ENCODE results near the gene CRTC1.

Gene CRTC1

DNA sequence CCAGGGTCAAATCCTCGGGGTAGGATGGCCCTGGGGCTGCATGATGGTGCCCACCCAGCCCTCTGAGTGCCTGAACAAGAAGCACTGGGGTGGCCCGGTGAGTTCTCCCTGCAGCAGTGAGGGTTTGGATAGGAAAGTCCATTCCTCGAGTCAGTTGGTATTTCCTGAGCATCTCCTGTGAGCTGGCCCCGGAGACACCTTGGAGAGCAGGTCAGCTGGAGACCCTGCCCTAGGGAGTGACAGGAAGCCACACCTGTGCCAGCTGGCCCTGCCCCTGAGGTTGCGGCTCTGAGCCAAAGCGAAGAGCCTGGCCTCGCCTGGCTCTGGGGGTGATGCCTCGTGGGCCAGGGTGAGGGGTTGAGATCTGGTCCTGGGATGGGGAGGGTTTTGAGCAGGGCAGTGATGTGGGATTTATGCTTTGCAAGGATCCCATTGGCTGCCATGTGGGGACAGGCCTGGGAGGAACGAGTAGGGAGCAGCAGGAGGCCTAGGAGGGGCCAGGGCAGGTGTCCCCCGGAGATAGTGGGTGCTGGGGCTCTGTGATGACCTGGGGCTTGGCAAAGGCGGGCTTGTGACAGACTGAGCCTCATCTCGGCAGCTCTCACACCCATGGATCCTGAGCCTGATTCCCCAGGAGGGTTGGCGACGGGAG is 16.0 kb downstream of the CRTC1 start:
- in situ Hi-C loops (cut with MboI; ENCODE audit: low sequenced_read_pairs) = no loop called here

- in situ Hi-C loops (cut with MboI; ENCODE audit: low sequenced_read_pairs) = no loop called here
Observed at GRCh38 chr19:18700501-18701249, 17.2 kb downstream of the CRTC1 start.

DNA sequence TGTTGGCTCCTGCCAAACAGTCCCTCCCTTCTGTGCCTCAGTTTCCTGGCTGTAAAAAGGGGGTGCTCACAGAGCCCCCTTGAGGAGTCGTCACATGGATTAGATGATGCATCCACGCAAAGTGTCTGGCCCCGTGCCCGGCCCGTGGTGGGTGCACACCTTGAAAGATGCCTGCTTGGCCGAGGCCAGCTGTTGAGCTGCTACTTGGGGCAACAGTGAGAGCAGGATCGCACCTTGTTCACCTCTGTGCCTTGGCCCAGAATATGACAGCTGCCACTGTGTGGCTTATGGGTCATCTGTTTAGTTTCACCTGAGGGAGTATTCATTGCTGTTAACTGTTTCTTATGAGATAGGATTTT is 17.7 kb downstream of the CRTC1 start:
- in situ Hi-C loops (cut with MboI; ENCODE audit: low sequenced_read_pairs) = no loop called here

- in situ Hi-C loops (cut with MboI; ENCODE audit: low sequenced_read_pairs) = no loop called here
Observed at GRCh38 chr19:18704054-18704453, 20.6 kb downstream of the CRTC1 start.

GRCh38 chr19:18704971-18705370 is 21.5 kb downstream of the CRTC1 start:
- in situ Hi-C loops (cut with MboI; ENCODE audit: low sequenced_read_pairs) = no loop called here

GRCh38 chr19:18708452-18709231 is 25.2 kb downstream of the CRTC1 start:
- in situ Hi-C loops (cut with MboI; ENCODE audit: low sequenced_read_pairs) = no loop called here

DNA sequence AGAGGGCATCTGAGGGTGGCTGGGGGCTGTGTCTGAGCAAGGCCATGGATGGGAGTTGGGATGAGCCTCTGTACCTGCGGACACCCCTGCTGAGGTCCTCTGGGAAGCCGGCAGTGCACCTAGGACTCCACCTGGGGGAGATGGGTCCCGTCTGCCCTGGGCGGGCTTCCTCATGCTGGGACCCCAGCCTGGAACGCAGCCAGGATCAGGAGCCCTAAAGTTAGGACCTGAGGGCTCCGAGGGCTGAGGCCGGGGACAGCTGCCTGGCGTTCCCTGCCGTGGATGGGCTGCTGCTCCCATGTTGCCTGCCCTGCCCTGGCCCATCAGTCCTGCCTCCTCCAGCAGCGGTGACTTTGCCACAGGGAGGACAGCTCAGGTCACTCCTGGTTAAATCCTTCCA is 26.1 kb downstream of the CRTC1 start:
- in situ Hi-C loops (cut with MboI; ENCODE audit: low sequenced_read_pairs) = no loop called here

DNA sequence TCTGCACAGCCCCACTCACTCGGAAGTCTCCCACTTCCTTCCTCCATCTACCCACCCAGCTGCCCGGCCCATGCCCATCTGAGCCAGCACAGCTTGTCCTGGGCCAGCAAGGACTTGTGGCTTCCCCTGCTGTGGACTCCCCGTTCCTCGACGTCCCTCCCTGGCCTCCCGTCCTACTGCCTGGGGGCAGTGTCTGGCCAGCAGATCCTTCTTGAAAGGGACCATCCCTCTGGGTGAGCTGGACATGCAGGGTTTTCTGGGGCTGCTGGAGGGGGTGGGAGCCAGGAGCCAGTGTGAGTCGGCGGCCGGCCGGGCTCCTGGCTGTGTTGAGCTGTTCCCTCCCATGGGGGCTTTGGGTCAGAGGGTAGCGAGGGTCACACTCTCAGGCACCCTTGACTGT is 26.7 kb downstream of the CRTC1 start:
- in situ Hi-C loops (cut with MboI; ENCODE audit: low sequenced_read_pairs) = no loop called here

DNA sequence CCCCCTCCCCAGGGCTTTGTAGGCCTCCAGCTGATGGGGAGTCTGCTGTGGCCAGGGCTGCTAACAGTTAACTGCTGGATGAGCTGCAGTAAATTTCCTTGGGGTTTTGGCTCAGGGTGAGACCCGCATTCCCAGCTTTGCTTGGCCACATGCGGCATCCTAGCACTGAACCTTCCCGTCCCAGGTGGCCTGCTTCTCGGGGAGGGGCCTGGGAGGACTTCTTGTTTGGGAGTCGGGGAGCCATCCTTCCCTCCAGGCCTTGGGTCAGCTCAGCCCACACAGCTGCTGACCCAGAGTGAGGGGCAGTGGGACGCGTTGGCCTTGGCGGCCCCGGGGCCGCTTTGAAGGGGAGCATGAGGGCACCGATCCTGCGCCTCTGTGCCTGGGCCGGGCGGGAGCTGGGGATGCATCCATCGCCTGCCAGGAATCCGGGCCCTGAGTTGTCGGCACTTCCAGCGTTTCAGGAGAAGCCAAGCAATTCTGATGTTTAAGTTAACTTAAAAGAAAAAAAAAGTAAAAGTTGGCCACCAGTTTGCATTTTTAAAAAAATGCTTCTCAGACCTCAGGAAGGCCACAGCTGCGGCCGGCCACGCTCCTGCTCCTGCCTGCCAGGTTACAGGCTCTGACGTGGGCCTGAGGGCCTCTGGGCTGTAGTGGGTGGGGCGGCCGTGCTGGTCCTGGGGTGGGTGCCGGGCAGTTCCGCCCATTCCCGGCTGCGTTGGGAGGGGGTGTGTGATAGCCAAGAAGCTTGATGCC is 27.7 kb downstream of the CRTC1 start:
- in situ Hi-C loops (cut with MboI; ENCODE audit: low sequenced_read_pairs) = no loop called here

- in situ Hi-C loops (cut with MboI; ENCODE audit: low sequenced_read_pairs) = no loop called here
Observed at GRCh38 chr19:18711893-18712292, 28.4 kb downstream of the CRTC1 start.

DNA sequence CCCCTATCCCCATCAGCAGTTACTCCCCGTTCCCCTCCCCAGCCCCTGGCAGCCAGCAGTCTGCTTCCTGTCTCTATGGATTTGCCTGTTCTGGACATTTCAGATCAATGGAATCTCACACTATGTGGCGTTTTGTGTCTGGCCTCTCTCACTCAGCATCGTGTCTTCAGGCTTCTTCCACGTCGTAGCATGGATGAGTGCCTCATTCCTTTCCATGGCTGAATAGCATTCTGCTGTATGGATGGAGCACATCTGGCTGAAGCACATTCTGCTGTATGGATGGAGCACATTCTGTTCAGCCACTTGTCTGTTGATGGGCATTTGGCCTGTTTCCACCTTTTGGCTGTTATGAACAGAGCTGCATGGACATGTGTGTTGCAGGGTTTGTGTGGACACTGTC is 29.5 kb downstream of the CRTC1 start:
- in situ Hi-C loops (cut with MboI; ENCODE audit: low sequenced_read_pairs) = no loop called here

DNA sequence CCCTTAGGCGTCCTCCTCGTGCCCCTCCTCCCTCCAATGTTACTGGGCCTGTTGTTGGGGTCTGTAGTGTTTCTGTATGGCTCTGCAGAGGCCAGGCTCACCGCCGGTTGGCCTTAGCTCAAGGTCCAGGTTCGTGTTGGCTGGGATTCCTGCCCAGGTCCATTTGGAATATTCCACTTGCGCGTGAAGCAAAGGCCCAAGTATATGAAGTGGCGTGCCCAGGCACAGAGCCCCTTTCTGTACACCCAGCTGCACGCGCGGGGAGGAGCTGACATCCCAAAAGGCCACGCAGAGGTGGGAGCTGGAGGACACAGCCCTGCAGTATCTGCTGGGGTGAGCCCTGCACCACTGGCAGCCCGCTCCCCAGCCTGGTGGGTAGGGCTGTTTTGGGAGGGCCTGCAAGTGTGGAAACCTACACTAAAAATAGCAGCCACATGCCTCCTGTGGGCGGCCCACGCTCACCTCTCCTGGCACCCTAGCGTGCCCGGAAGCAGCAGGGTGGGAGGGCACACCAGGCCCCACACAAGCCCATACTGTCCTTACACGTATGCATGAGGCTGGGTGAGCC is 30.2 kb downstream of the CRTC1 start:
- in situ Hi-C loops (cut with MboI; ENCODE audit: low sequenced_read_pairs) = no loop called here

- in situ Hi-C loops (cut with MboI; ENCODE audit: low sequenced_read_pairs) = no loop called here
Observed at GRCh38 chr19:18715416-18715815, 31.9 kb downstream of the CRTC1 start.

DNA sequence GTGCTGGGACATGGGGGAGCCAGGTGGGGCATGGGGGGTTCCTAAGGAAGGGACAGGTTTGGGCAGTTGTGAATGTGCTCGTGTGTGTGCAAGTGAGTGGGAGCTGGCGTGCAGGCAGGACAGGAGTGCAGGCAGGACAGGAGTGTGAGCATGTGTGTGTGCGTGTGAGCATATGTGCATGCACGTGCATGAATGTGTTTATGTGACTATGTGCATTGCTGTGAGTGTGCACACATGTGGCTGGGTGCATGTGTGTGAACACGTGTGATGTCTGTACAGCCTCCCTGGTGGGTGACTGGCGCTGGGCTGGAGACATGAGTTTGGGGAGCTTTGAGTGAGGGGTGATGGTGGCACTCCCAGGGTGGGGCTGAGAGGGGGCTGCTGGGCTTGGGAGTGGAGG is 33.4 kb downstream of the CRTC1 start:
- in situ Hi-C loops (cut with MboI; ENCODE audit: low sequenced_read_pairs) = no loop called here

DNA sequence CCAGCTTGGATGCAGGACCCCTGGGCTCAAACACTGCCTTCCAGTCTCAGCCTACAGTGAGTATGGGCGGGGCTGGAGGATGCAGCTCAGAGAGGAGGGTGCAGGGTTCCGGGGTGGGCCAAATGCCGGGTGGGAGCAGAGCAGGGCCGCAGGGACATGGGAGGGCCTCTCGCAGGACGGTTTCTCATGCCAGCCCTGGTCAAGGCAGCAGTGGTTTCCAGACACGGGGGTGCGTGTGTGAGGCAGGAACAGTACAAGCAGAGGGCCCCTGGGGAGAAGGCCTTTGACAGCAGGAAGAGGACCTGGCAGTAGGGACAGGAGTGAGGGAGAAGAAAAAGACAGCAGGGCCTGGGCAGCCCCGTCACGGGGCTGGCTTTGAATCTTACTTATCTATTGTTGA is 34.1 kb downstream of the CRTC1 start:
- in situ Hi-C loops (cut with MboI; ENCODE audit: low sequenced_read_pairs) = no loop called here

DNA sequence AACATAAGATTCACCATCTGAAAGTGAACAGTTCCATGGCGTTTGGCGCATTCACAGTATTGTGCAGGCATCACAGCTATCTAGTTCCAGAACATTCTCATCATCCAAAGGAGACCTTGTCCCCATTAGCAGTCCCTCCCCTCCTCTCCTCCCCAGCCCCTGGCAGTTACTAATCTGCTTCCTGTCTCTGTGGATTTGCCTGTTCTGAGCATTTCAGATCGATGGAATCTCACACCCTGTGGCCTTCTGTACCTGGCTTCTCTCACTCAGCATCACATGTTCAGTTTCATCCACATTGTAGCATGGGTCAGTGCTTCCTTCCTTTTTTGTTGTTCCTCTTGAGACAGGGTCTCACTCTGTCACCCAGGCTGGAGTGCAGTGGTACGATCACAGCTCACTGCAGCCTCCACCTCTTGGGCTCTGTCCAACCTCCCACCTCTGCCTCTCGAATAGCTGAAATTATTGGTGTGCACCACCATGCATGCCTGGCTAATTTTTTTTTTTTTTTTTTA is 34.6 kb downstream of the CRTC1 start:
- in situ Hi-C loops (cut with MboI; ENCODE audit: low sequenced_read_pairs) = no loop called here

GRCh38 chr19:18718846-18719458 is 35.5 kb downstream of the CRTC1 start:
- in situ Hi-C loops (cut with MboI; ENCODE audit: low sequenced_read_pairs) = no loop called here

- in situ Hi-C loops (cut with MboI; ENCODE audit: low sequenced_read_pairs) = no loop called here
Observed at GRCh38 chr19:18719541-18719940, 36.1 kb downstream of the CRTC1 start.

- in situ Hi-C loops (cut with MboI; ENCODE audit: low sequenced_read_pairs) = no loop called here
Observed at GRCh38 chr19:18723871-18724377, 40.4 kb downstream of the CRTC1 start.

All from HL-60/S4 treated with retinoic acid at 250 ng/mL for 4 days and 3 days (cell line).